Measurements from ENCODE around the gene COMMD4.

COMMD4 gene

GRCh38 chr15:75367406-75367912 is 31.6 kb downstream of the COMMD4 start:
- in situ Hi-C loops (cut with MboI; ENCODE audit: low pct_unique_long_range_greater_than_20kb, low sequenced_read_pairs, unreplicated experiment), result loop anchor here (25.0 kb wide), 1 partner anchor 270 kb away; the partner anchor contains the start of genes IMP3, SNUPN and SNX33
- peak; percentile 15 for TF ChIP-seq CTCF (IDR thresholded peaks at IDR 0.05; ENCODE audit: extremely low read depth, insufficient read depth, missing control alignments)
- DNase-seq (ENCODE audit: low spot score), result no peak

- peak; percentile 82 for TF ChIP-seq CTCF (IDR thresholded peaks at IDR 0.05; ENCODE audit: extremely low read depth, insufficient read depth, missing control alignments)
- peak; percentile 95 for DNase-seq (ENCODE audit: low spot score)
- in situ Hi-C loops (cut with MboI; ENCODE audit: low pct_unique_long_range_greater_than_20kb, low sequenced_read_pairs, unreplicated experiment), result loop anchor here (25.0 kb wide), 1 partner anchor 269 kb away; the partner anchor contains the start of genes IMP3, SNUPN and SNX33
These were observed 32.2 kb downstream of the COMMD4 start, which contains the start of gene MAN2C1 for GRCh38 chr15:75367913-75368688. Gene MAN2C1, minus strand, starts transcription at chr15:75368607. Its CDS starts 24 bp downstream, at chr15:75368583.

- peak; percentile 41 for DNase-seq (ENCODE audit: low spot score)
- no peak for TF ChIP-seq CTCF (IDR thresholded peaks at IDR 0.05; ENCODE audit: extremely low read depth, insufficient read depth, missing control alignments)
- in situ Hi-C loops (cut with MboI; ENCODE audit: low pct_unique_long_range_greater_than_20kb, low sequenced_read_pairs, unreplicated experiment), result loop anchor here (25.0 kb wide), 1 partner anchor 269 kb away; the partner anchor contains the start of genes IMP3, SNUPN and SNX33
These were observed 32.9 kb downstream of the COMMD4 start for GRCh38 chr15:75368689-75369239.

GRCh38 chr15:75369897-75370581 is 34.2 kb downstream of the COMMD4 start:
- no peak for DNase-seq (ENCODE audit: low spot score)
- TF ChIP-seq CTCF (IDR thresholded peaks at IDR 0.05; ENCODE audit: extremely low read depth, insufficient read depth, missing control alignments), result no peak
- in situ Hi-C loops (cut with MboI; ENCODE audit: low pct_unique_long_range_greater_than_20kb, low sequenced_read_pairs, unreplicated experiment), result loop anchor here (25.0 kb wide), 1 partner anchor 267 kb away; the partner anchor contains the start of genes IMP3, SNUPN and SNX33

GRCh38 chr15:75371486-75371885 is 35.6 kb downstream of the COMMD4 start:
- no peak for TF ChIP-seq CTCF (IDR thresholded peaks at IDR 0.05; ENCODE audit: extremely low read depth, insufficient read depth, missing control alignments)
- DNase-seq (ENCODE audit: low spot score), result no peak
- in situ Hi-C loops (cut with MboI; ENCODE audit: low pct_unique_long_range_greater_than_20kb, low sequenced_read_pairs, unreplicated experiment), result loop anchor here (25.0 kb wide), 1 partner anchor 266 kb away; the partner anchor contains the start of genes IMP3, SNUPN and SNX33

All from GM13977 (cell line).